SK-N-MC (cell line): ENCODE measurements around the gene SPINT4.

Experiments
- EZH2 ChIP-seq: fragments of 200-600 bp; sonication (generic); IDR thresholded peaks from one replicate; pipeline ENCODE4 v1.6.1; 2017; ENCODE audit warnings: antibody characterized with exemption
- POLR2AphosphoS5 ChIP-seq: IDR thresholded peaks from 2 replicates; pipeline ENCODE4 v1.6.1; 2012; ENCODE audit warnings: mild to moderate bottlenecking, low read depth, low read length, borderline replicate concordance

- no peak for TF ChIP-seq EZH2
- no peak for TF ChIP-seq POLR2AphosphoS5
Observed at GRCh38 chr20:45758096-45758495, 35.9 kb downstream of the SPINT4 start.
